ENCODE results near the gene ACTG1. TPM values are rescaled to one million over a fixed set of nuclear protein-coding genes. Genes with fewer than 3 reads are reported as not detected.

ACTG1 gene
- total RNA-seq, 4 donors from 2014 or later: 972 to 1,850 (median 1,126) TPM

GRCh38 chr17:81493198-81494038 lies 19.2 kb downstream of the ACTG1 start:
- TF ChIP-seq, protein P1, sequence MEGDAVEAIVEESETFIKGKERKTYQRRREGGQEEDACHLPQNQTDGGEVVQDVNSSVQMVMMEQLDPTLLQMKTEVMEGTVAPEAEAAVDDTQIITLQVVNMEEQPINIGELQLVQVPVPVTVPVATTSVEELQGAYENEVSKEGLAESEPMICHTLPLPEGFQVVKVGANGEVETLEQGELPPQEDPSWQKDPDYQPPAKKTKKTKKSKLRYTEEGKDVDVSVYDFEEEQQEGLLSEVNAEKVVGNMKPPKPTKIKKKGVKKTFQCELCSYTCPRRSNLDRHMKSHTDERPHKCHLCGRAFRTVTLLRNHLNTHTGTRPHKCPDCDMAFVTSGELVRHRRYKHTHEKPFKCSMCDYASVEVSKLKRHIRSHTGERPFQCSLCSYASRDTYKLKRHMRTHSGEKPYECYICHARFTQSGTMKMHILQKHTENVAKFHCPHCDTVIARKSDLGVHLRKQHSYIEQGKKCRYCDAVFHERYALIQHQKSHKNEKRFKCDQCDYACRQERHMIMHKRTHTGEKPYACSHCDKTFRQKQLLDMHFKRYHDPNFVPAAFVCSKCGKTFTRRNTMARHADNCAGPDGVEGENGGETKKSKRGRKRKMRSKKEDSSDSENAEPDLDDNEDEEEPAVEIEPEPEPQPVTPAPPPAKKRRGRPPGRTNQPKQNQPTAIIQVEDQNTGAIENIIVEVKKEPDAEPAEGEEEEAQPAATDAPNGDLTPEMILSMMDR (IDR thresholded peaks at IDR 0.05): no peak
- TF ChIP-seq EP300 (IDR thresholded peaks at IDR 0.05) (no peak), POLR2AphosphoS5 (IDR thresholded peaks at IDR 0.05) (no peak), POLR2A (IDR thresholded peaks at IDR 0.05; ENCODE audit: low read depth) (no peak)
- WGBS: 97% methylated on average over 14 of the region's 16 CpGs
- H3K4me1 ChIP-seq: peaks cover 9 to 28% (median 18%) of the 10 kb centered on the region in 4 donors
- intact Hi-C loops (cut with DNase I): no loop called here
- no peaks in the 10 kb centered on the region for H3K36me3 ChIP-seq
- no peak overlapping the region for H3K27ac ChIP-seq (replicated peaks in 1 of 4)
- peaks cover 0 to 4% (median 0%) of the 10 kb centered on the region in 4 donors for H3K27me3 ChIP-seq
- no peak overlapping the region for H3K4me3 ChIP-seq
- no peaks in the 10 kb centered on the region for H3K9me3 ChIP-seq
- DNase-seq (ENCODE audit: extremely low spot score): no peak

DNA sequence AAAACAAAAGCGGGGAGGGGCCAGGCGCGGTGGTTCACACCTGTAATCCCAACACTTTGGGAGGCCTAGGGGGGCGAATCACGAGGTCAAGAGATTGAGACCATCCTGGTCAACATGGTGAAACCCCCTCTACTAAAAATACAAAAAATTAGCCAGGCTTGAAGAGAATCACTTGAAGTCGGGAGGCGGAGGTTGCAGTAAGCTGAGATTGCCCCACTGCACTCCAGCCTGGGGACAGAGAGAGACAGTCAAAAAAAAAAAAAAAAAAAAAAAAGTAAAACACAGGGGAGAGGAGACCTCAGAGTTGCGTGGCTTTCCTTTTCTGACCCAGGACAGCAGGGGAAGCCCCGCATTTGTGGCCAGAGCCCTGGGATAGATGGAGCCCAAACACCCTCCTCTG lies 19.9 kb downstream of the ACTG1 start:
- intact Hi-C loops (cut with DNase I): no loop called here
- H3K27me3 ChIP-seq: peaks cover 0 to 4% (median 0%) of the 10 kb centered on the region in 4 donors
- TF ChIP-seq POLR2AphosphoS5 (IDR thresholded peaks at IDR 0.05) (no peak), POLR2A (IDR thresholded peaks at IDR 0.05; ENCODE audit: low read depth) (no peak), EP300 (IDR thresholded peaks at IDR 0.05) (no peak)
- TF ChIP-seq, protein P1 (IDR thresholded peaks at IDR 0.05): no peak
- DNase-seq (ENCODE audit: extremely low spot score): no peak
- 84% methylated on average over 9 of the region's 9 CpGs for WGBS
- H3K9me3 ChIP-seq: no peaks in the 10 kb centered on the region
- no peak overlapping the region for H3K4me3 ChIP-seq
- peaks cover 11 to 33% (median 23%) of the 10 kb centered on the region in 4 donors for H3K4me1 ChIP-seq
- no peak overlapping the region for H3K27ac ChIP-seq (replicated peaks in 1 of 4)
- no peaks in the 10 kb centered on the region for H3K36me3 ChIP-seq

DNA sequence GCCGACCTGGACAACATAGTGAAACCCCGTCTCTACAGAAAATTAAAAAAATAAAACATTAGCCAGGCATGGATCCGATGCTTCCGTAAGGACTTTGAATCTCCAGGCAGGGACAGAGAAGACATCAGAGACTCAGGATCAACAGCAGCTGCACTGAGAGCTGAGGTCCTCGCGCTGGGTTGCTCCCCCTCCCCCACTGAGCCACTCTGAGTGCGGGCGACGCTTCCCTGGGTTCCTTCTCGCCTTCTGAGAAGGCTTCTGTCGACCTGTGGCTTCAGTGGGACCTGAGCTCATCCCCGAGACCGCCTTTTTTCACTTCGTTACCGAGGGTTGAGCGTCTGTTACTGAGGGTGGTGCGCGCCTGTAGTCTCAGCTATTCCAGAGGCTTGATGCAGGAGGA lies 20.4 kb downstream of the ACTG1 start:
- Histone ChIP-seq H3K27me3 (peaks cover 0 to 4% (median 0%) of the 10 kb centered on the region in 4 donors), H3K4me1 (peaks cover 16 to 38% (median 28%) of the 10 kb centered on the region in 4 donors), H3K27ac (replicated peaks in 1 of 4) (no peak overlapping the region), H3K4me3 (no peak overlapping the region), H3K36me3 (no peaks in the 10 kb centered on the region), H3K9me3 (no peaks in the 10 kb centered on the region)
- intact Hi-C loops (cut with DNase I): no loop called here
- no peak for DNase-seq (ENCODE audit: extremely low spot score)
- WGBS: 70% methylated on average over 18 of the region's 18 CpGs
- TF ChIP-seq EP300 (IDR thresholded peaks at IDR 0.05) (no peak), POLR2AphosphoS5 (IDR thresholded peaks at IDR 0.05) (no peak)

- Histone ChIP-seq H3K27me3 (peaks cover 0 to 4% (median 0%) of the 10 kb centered on the region in 4 donors), H3K4me1 (peaks cover 18 to 40% (median 28%) of the 10 kb centered on the region in 4 donors), H3K27ac (replicated peaks in 1 of 4) (no peak overlapping the region), H3K9me3 (no peaks in the 10 kb centered on the region), H3K36me3 (no peaks in the 10 kb centered on the region), H3K4me3 (no peak overlapping the region)
- intact Hi-C loops (cut with DNase I): no loop called here
- TF ChIP-seq, protein P1 (IDR thresholded peaks at IDR 0.05): no peak
- TF ChIP-seq POLR2AphosphoS5 (IDR thresholded peaks at IDR 0.05): no peak
- TF ChIP-seq POLR2A (IDR thresholded peaks at IDR 0.05; ENCODE audit: low read depth): no peak
- TF ChIP-seq EP300 (IDR thresholded peaks at IDR 0.05): no peak
- WGBS: 21% methylated on average over 5 of the region's 5 CpGs
- no peak for DNase-seq (ENCODE audit: extremely low spot score)
These were observed 20.8 kb downstream of the ACTG1 start for GRCh38 chr17:81491761-81492160.

GRCh38 chr17:81491181-81491581 lies 21.4 kb downstream of the ACTG1 start:
- WGBS: 49% methylated on average over 5 of the region's 5 CpGs
- H3K9me3 ChIP-seq: no peaks in the 10 kb centered on the region
- TF ChIP-seq EP300 (IDR thresholded peaks at IDR 0.05) (no peak), POLR2AphosphoS5 (IDR thresholded peaks at IDR 0.05) (no peak), POLR2A (IDR thresholded peaks at IDR 0.05; ENCODE audit: low read depth) (no peak)
- TF ChIP-seq, protein P1 (IDR thresholded peaks at IDR 0.05): no peak
- no peak overlapping the region for H3K27ac ChIP-seq (replicated peaks in 1 of 4)
- H3K4me3 ChIP-seq: no peak overlapping the region
- DNase-seq (ENCODE audit: extremely low spot score): no peak
- peaks cover 18 to 40% (median 28%) of the 10 kb centered on the region in 4 donors for H3K4me1 ChIP-seq
- intact Hi-C loops (cut with DNase I): no loop called here
- no peaks in the 10 kb centered on the region for H3K36me3 ChIP-seq
- peaks cover 0 to 4% (median 0%) of the 10 kb centered on the region in 4 donors for H3K27me3 ChIP-seq

All from esophagus muscularis mucosa (tissue), 4 donors.